K562 (cell line): ENCODE measurements around the gene MAP3K12. TPM values are rescaled to one million over a fixed set of nuclear protein-coding genes. Genes with fewer than 3 reads are reported as not detected.
A peak's percentile ranks its signal among the peaks of the same experiment; 100 is the strongest.

Experiments
- ERF ChIP-seq: fragments of 450-650 bp; formaldehyde crosslinking; IDR thresholded peaks from 2 replicates; pipeline ENCODE4 v1.4.0; 2020; ENCODE audit warnings: mild to moderate bottlenecking, mixed read lengths
- HMGN3 ChIP-seq: IDR thresholded peaks from 2 replicates; pipeline ENCODE4 v1.6.1; 2011; ENCODE audit warnings: borderline replicate concordance, low read depth, mild to moderate bottlenecking, mixed read lengths, low read length; ENCODE audit not compliant: insufficient read length; ENCODE audit errors: extremely low read depth
- NFRKB ChIP-seq: fragments of 450-650 bp; IDR thresholded peaks from 2 replicates; pipeline ENCODE4 v1.6.1; 2016; ENCODE audit warnings: low read depth
- PHTF2 ChIP-seq: fragments of 250-450 bp; sonication (Bioruptor Pico); IDR thresholded peaks from 2 replicates; pipeline ENCODE4 v1.5.0; 2021; ENCODE audit warnings: mild to moderate bottlenecking
- RREB1 ChIP-seq: fragments of 250-450 bp; sonication (Bioruptor Pico); IDR thresholded peaks from 2 replicates; pipeline ENCODE4 v1.4.0; 2020
- SMARCB1 ChIP-seq: IDR thresholded peaks from 2 replicates; pipeline ENCODE4 v1.6.1; 2011; ENCODE audit warnings: improper control_type of control experiment, low read depth; ENCODE audit not compliant: insufficient read length
- TFAP4 ChIP-seq: sonication (generic); formaldehyde crosslinking; IDR thresholded peaks from 2 replicates; pipeline ENCODE4 v1.8.0; 2022; ENCODE audit warnings: missing genetic modification reagents, mild to moderate bottlenecking, moderate library complexity, borderline replicate concordance
- ZC3H8 ChIP-seq: fragments of 450-650 bp; IDR thresholded peaks from 2 replicates; pipeline ENCODE4 v1.6.1; 2017
- ZKSCAN1 ChIP-seq: fragments of 150-350 bp; IDR thresholded peaks from 2 replicates; pipeline ENCODE4 v1.6.1; 2016; ENCODE audit warnings: low read depth, low read length
- ZNF583 ChIP-seq: fragments of 250-450 bp; sonication (Bioruptor Pico); IDR thresholded peaks from 2 replicates; pipeline ENCODE4 v1.4.0; 2020
- polyA plus RNA-seq, 8 experiments: library from polyadenylated mRNA; depleted of rRNA in 4 of 8; stranded (reverse) in 5 of 8; unstranded in 3 of 8; fragments of >200 nt; fragmentation: Nextera tagmentation in 2 of 8; fragmentation: Illumina TruSeq in 1 of 8; extraction: Ambion mirVana in 2 of 8; extraction: Trizol in 1 of 8; gene quantifications; 2 replicates each; pipeline versions ENCODE4 v1.2.1 to v1.2.3, GENCODE V29; 2011 to 2014; ENCODE audit warnings: inconsistent platforms in 1 of 8, missing spikeins in 1 of 8
- total RNA-seq, 7 experiments: library from RNA; depleted of rRNA in 6 of 7; stranded (reverse); fragments of >200 nt in 6 of 7; fragmentation: Illumina TruSeq in 2 of 7; extraction: Trizol in 2 of 7; gene quantifications; 2 replicates each; pipeline versions ENCODE4 v1.2.1 to v1.2.3, GENCODE V29; 2011 to 2021; ENCODE audit warnings: low replicate concordance in 1 of 7
- TF ChIP-seq, protein P1 (sequence below): IDR thresholded peaks from 2 replicates; pipeline ENCODE4 v1.6.1; 2016; ENCODE audit warnings: missing genetic modification characterization, missing compliant biosample characterization
- TF ChIP-seq, protein P2 (sequence below): fragments of 200-400 bp; formaldehyde crosslinking; IDR thresholded peaks from 2 replicates; pipeline ENCODE4 v1.6.1; 2017; ENCODE audit warnings: mild to moderate bottlenecking, low read depth, low read length, moderate library complexity
- TF ChIP-seq, protein P3 (sequence below), 2 experiments: fragments of 450-650 bp; conservative IDR thresholded peaks; 2 replicates each; pipeline ENCODE4 v1.6.1; 2017; ENCODE audit warnings: mild to moderate bottlenecking in 2 of 2, moderate library complexity in 2 of 2
- TF ChIP-seq, protein P4 (sequence below): fragments of 250-450 bp; sonication (Bioruptor Pico); IDR thresholded peaks from 2 replicates; pipeline ENCODE4 v1.8.0; 2021; ENCODE audit warnings: moderate library complexity, mild to moderate bottlenecking, inconsistent platforms

Gene MAP3K12
- total and polyA plus RNA-seq, 9 of the 15 experiments (the other 6 are each of a cell fraction or from before 2014, with no cell fraction given) = 0.10 to 2.4 (median 1.6) TPM

DNA sequence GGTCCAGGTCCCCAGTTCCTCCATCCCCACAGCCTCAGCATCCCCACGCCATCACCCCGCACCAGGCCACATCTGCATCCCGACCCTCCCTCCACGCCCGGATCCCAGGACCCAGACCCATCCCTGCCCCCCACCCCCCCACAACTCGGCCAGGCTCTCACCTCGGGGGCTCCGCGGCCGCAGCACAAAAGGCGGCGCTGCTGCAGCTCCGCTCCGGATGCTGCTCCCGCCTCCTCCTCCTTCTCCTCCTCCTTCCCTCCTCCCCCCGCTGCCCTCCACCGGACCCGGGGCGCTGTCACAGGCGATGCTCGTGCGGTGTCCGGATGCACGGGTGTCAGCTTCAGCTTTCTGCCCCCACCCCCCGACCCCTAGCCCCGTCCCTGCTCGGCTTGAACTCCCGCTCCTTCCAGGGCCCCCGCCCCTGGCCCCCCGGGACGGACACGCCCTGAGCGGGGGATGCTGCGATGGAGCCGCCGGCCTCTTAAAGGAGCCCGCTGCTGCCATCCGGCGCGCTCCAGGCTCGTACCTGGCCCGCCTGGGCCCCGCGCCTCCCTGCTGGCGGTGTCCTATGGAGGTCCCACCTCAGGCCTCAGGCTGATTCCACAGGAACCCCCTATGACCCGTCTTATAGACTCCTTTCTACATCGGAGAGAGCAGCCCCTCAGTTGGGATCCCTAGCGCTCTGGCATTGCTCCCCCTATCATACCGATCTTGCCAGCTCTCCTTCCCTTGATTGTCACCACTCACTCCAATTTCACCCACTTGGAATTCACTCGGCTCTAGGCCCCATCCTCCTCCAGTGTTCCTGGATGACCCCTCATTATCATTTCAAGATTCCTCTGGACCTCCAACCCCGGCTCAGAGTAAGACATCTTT lies at the start of gene MAP3K12 (continued):
- TF ChIP-seq TFAP4 (CRISPR knock-in tag) = no peak
- TF ChIP-seq HMGN3 = peak; percentile 51
- TF ChIP-seq, protein P1, sequence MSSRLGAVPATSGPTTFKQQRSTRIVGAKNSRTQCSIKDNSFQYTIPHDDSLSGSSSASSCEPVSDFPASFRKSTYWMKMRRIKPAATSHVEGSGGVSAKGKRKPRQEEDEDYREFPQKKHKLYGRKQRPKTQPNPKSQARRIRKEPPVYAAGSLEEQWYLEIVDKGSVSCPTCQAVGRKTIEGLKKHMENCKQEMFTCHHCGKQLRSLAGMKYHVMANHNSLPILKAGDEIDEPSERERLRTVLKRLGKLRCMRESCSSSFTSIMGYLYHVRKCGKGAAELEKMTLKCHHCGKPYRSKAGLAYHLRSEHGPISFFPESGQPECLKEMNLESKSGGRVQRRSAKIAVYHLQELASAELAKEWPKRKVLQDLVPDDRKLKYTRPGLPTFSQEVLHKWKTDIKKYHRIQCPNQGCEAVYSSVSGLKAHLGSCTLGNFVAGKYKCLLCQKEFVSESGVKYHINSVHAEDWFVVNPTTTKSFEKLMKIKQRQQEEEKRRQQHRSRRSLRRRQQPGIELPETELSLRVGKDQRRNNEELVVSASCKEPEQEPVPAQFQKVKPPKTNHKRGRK (tag) = no peak
- TF ChIP-seq, protein P2, sequence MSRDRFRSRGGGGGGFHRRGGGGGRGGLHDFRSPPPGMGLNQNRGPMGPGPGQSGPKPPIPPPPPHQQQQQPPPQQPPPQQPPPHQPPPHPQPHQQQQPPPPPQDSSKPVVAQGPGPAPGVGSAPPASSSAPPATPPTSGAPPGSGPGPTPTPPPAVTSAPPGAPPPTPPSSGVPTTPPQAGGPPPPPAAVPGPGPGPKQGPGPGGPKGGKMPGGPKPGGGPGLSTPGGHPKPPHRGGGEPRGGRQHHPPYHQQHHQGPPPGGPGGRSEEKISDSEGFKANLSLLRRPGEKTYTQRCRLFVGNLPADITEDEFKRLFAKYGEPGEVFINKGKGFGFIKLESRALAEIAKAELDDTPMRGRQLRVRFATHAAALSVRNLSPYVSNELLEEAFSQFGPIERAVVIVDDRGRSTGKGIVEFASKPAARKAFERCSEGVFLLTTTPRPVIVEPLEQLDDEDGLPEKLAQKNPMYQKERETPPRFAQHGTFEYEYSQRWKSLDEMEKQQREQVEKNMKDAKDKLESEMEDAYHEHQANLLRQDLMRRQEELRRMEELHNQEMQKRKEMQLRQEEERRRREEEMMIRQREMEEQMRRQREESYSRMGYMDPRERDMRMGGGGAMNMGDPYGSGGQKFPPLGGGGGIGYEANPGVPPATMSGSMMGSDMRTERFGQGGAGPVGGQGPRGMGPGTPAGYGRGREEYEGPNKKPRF = no peak
- TF ChIP-seq ZKSCAN1 = no peak
- TF ChIP-seq NFRKB = no peak
- no peak for TF ChIP-seq SMARCB1
- no peak for TF ChIP-seq ZNF583
- TF ChIP-seq, protein P3, sequence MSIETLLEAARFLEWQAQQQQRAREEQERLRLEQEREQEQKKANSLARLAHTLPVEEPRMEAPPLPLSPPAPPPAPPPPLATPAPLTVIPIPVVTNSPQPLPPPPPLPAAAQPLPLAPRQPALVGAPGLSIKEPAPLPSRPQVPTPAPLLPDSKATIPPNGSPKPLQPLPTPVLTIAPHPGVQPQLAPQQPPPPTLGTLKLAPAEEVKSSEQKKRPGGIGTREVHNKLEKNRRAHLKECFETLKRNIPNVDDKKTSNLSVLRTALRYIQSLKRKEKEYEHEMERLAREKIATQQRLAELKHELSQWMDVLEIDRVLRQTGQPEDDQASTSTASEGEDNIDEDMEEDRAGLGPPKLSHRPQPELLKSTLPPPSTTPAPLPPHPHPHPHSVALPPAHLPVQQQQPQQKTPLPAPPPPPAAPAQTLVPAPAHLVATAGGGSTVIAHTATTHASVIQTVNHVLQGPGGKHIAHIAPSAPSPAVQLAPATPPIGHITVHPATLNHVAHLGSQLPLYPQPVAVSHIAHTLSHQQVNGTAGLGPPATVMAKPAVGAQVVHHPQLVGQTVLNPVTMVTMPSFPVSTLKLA (conservative IDR thresholded peaks at IDR 0.05) = no peak; a peak in 1 of 4 replicates
- TF ChIP-seq, protein P4, sequence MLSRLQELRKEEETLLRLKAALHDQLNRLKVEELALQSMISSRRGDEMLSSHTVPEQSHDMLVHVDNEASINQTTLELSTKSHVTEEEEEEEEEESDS (CRISPR knock-in tag) = no peak
- no peak for TF ChIP-seq PHTF2 (CRISPR knock-in tag)
- no peak for TF ChIP-seq RREB1
- no peak for TF ChIP-seq ERF (CRISPR knock-in tag)
- no peak for TF ChIP-seq ZC3H8
